Stimulated activated CD8-positive, alpha-beta memory T cell treated with anti-CD3 and anti-CD28 coated beads, Interleukin-4, amount 100 ng/mL, for 48 hours (primary cell): ENCODE results near the gene COX10.
"Not testable (repeated sequence)": the region's sequence is repeated elsewhere in the genome, so short reads cannot be mapped to it uniquely, and the experiment has no call there.

Experiments used
- DNase-seq: peaks from one replicate; pipeline ENCODE4 v3.0.0-alpha.2; 2020

COX10 gene

GRCh38 chr17:14211246-14211645, 141.9 kb downstream of the COX10 start:
- DNase-seq: peak; percentile 29

- peak; percentile 70 for DNase-seq
These were observed 142.5 kb downstream of the COX10 start for GRCh38 chr17:14211801-14212200.

GRCh38 chr17:14212401-14212800, 143.1 kb downstream of the COX10 start:
- no peak for DNase-seq

GRCh38 chr17:14214271-14214670, 145.0 kb downstream of the COX10 start:
- no peak for DNase-seq

GRCh38 chr17:14222611-14223010, 153.3 kb downstream of the COX10 start:
- no peak for DNase-seq

GRCh38 chr17:14225254-14225980, 156.1 kb downstream of the COX10 start:
- no peak for DNase-seq

- no peak for DNase-seq
These were observed 157.7 kb downstream of the COX10 start for GRCh38 chr17:14227052-14227451.

- no peak for DNase-seq
These were observed 159.6 kb downstream of the COX10 start for GRCh38 chr17:14228903-14229302.

- not testable (repeated sequence) for DNase-seq
These were observed 161.9 kb downstream of the COX10 start for GRCh38 chr17:14231187-14231586.

GRCh38 chr17:14235047-14235446, 165.7 kb downstream of the COX10 start:
- not testable (repeated sequence) for DNase-seq

- not testable (repeated sequence) for DNase-seq
These were observed 166.7 kb downstream of the COX10 start for GRCh38 chr17:14236032-14236431.

GRCh38 chr17:14236762-14237161, 167.5 kb downstream of the COX10 start, which contains the start of gene CDRT15:
Gene CDRT15, minus strand, starts transcription at chr17:14236862. Its CDS starts 29 bp downstream, at chr17:14236833.
- not testable (repeated sequence) for DNase-seq

- not testable (repeated sequence) for DNase-seq
These were observed 170.0 kb downstream of the COX10 start for GRCh38 chr17:14239271-14239670.

GRCh38 chr17:14245002-14245401, 175.7 kb downstream of the COX10 start:
- DNase-seq: no peak

GRCh38 chr17:14245629-14246028, 176.3 kb downstream of the COX10 start:
- no peak for DNase-seq
